GM18858 (cell line): ENCODE measurements around the gene TMEM129.
"Not testable (repeated sequence)": the region's sequence is repeated elsewhere in the genome, so short reads cannot be mapped to it uniquely, and the experiment has no call there.

Experiments
- ATAC-seq: cut with Tn5 transposase; IDR thresholded peaks from one replicate; pipeline ENCODE4 v1.9.1; 2021; ENCODE audit not compliant: unreplicated experiment

TMEM129 gene

DNA sequence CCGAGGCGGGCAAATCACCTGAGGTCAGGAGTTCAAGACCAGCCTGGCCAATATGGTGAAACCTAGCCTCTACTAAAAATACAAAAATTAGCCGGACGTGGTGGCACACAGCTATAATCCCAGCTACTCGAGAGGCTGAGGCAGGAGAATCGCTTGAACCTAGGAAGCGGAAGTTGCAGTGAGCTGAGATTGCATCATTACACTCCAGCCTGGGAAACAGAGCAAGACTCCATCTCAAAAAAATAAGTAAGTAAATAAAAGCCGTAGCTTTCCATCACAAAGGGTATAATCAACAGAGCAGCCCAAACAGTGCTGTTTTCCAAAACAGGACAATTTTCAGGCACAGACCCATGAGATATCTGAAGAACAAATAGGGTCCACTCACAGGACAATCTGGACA, 19.5 kb downstream of the TMEM129 start:
- not testable (repeated sequence) for ATAC-seq

DNA sequence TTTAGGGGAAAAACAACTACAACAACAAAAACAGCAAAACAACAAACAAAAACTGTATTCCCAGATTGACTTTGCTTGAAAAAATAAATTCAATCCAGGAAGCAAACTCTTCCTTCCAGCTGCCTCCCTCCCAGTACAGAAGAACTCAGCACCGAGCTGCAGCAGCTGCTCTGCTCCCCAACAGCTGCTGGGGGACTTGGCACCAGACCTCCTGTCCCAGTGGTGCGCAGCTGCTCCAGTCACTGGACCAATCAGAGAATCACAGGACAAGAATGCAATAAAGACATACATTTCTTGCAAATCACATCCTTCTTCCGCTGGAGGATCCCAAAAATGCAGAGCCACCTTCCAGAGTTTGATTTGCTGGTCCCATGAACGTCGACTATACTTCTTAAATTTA, 25.2 kb downstream of the TMEM129 start:
- no peak for ATAC-seq

DNA sequence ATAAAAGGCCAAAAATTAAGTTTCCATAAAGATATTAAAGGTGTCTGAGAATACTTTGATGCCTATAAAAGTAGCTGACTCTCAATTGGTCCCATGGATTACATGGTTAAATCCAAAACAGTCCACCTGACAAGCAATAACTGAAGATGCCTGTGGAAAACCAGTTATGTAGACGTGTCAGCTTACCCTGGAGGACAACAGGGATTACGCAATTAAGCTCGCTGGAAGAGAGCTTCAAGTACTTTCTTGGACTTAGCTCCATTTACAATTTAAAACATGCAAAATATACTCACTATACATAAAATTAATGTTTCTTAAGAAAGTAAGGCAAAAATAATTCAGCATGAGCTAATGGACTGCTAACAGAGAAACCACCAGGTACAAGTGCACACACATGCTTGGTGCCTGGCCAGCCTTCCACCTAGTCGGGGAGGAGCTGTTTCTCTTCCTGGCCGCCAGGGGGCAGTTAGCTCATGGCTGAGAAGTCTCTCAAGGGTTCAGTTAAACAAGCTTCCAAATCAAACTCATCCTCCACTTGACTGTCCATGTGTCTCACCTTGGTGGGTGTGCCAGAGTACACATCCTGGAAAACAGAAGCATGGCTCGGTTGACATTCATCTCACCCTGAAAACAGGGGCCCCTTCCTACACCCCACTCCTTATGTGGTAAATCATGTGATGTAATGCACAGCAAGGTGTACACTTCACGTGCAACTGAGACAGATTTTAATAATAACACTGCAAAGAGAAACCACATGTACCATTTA, 27.8 kb downstream of the TMEM129 start:
- peak; percentile 65 for ATAC-seq

GRCh38 chr4:1691737-1692373, 29.3 kb downstream of the TMEM129 start:
- ATAC-seq = no peak

- no peak for ATAC-seq
These were observed 30.4 kb downstream of the TMEM129 start for GRCh38 chr4:1690698-1691097.

- ATAC-seq = no peak
These were observed 34.6 kb downstream of the TMEM129 start for GRCh38 chr4:1686440-1687036.

- ATAC-seq = no peak
These were observed 35.6 kb downstream of the TMEM129 start for GRCh38 chr4:1685235-1686150.

DNA sequence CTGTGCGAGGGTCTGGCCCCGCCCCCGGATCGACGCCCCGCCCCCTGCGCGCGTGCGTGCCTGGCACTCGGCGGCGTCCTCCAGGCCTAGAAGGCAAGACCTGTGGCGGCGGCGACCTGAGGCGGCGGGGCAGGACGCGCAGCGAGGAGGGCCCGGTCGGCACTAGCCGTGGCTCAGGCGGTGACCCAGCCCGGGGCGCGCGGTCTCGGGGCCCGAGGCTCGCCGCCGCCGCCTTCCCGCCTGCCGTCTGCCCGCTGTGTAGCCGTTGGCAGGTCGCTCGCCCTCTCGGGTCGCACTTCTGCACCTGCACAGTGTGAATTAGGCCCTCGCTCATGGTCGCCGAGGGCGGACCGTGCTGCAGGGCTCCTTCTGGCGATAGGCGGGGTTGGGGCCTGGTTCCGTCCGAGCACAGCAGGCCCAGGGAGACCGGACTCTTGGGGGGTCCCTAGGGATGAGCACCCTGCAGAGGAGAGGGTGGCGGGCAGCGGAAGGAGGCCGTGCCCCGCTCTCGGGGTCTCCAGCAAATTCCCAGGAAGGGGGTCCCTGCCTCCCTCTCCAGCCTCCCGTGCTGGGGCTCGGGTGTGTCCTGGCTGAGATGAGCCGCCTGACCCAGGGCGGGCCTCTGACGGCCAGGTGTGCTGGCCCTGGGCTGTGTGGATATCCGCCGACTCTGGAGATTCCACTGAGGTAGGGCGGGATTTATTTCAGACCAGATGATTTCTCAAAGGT, 36.5 kb downstream of the TMEM129 start:
- ATAC-seq = peak; percentile 12

DNA sequence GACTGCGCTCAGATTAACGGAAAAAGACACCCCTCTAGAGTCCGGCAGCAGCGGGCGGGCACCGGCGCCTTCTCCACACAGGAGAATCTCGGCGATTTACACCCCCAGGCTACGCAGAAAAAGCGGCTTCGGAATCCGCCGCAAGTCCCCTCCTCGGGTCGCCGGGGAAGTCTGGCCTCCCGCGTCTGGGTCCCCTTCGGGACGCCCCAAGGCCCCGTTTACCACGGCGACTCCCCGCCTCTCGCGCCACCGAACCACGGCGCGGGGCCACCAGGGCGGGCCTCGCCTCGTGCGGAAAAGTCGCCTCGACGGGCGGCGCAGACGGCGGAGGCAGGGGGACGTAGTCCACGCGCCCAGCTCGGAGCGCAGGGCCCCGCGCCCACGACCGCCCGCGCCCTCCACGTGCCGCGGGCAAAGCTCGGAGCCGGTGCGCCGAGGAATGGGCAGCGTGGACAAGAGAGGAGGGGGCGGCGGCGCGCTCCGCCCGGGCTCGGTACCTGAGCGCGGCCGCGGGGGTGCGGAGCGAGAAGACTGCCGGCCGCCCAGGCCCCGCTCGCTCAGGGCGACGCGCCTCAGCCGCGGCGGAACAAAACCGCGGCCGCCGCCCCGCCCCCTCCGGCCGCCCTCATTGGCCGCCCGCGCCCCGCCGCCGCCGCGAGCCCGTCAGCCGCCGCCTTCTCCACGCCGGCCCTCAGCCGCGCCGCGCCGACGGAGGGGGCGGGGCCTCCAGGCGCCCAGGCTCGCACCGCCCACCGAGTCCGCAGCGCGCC, 37.2 kb downstream of the TMEM129 start, which contains the start of gene FAM53A:
Gene FAM53A, minus strand, starts transcription at position 578 of the 770 bp plus-strand sequence. CDS start 15,572 bp downstream, outside the sequence.
- ATAC-seq = peak; percentile 64

DNA sequence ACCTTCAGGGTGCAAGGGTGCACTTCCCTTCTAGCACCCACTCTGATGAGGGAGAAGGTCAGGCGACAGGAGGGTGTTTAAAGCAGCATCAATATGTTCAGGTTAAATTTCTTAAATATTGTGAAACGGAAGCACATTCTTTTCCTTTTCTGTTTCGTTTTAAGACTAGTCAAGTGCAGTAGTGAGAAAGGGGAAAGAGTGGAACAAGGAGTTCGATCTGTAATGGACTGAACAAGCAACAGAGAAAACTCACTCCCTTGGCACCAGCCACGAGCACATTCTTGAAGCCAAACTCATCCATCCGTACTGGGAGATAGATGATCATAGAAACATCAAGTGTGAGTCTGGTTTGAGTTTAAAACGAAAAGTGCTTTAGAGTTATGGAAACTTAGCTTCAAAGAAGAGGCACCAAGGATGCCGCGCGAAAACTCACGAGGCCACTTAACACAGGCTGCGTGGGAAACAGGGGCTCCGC, 37.8 kb downstream of the TMEM129 start:
- no peak for ATAC-seq

GRCh38 chr4:1682860-1683259, 38.3 kb downstream of the TMEM129 start:
- ATAC-seq = no peak

DNA sequence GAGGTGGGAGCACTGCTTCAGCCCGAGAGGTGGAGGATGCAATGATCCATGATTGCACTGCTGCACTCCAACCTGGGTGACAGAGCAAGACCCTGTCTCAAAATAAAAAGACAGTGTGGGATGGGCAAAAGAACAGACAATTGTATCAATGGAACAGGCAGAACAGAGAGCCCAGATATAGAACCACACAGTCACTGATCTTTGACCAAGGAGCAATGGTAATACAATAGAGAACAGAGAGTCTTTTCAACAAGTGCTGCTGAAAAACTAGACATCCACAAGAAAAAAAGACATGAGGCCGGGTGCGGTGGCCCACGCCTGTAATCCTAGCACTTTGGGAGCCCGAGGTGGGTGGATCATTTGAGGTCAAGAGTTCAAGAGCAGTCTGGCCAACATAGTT, 42.9 kb downstream of the TMEM129 start:
- no peak for ATAC-seq

- ATAC-seq = no peak
These were observed 44.3 kb downstream of the TMEM129 start for GRCh38 chr4:1676605-1677525.

- ATAC-seq = no peak
These were observed 45.4 kb downstream of the TMEM129 start for GRCh38 chr4:1675802-1676137.

DNA sequence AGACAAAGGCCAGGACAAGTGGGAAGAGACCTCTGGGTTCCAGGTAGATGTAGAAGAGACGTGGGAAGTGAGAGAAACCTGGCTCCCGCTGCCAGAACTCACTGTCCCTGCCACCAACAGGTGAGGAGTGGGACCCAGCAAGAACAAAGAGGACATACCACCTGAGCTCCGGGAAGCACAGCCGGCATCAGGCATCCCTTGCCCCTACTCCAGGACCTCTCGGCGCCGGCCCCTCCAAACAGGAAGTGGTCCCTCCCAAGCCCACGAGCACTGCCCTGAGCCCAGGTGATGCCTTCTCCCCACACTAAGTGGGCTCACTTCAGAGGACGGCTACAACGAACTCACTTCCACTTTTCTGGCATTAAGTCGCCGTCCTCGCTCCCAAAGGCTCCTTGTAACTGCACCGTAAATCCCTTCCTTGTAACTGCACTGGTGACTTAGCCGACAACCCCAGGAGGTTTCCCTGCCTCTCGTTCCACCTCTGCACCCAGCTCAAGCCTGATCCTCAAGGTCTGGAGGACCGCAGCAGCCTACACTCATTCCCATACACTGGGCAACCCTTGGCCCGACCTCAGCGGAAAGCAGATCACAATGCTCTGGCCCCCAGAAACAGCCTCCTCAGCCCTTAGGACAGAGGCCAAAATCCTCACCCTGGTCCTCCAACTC, 45.9 kb downstream of the TMEM129 start:
- no peak for ATAC-seq

DNA sequence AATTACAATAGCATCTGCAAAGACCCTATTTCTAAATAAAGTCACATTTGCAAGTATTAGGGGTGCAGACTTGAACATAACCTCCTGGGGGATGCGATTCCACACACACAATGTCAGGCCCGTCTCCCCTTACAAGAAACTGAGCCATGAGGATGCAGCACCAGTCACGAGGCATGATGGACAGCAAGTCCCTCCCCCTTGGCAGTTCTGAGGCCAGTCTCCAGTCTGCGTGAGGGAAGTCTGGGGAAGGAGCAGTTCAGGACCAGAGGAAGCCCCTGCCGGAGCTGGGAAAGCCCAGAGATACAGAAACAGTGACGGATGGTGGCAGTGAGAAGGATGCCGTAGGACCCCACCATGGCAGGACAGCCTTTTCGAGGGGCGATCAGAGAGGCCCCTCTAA, 46.4 kb downstream of the TMEM129 start:
- no peak for ATAC-seq

DNA sequence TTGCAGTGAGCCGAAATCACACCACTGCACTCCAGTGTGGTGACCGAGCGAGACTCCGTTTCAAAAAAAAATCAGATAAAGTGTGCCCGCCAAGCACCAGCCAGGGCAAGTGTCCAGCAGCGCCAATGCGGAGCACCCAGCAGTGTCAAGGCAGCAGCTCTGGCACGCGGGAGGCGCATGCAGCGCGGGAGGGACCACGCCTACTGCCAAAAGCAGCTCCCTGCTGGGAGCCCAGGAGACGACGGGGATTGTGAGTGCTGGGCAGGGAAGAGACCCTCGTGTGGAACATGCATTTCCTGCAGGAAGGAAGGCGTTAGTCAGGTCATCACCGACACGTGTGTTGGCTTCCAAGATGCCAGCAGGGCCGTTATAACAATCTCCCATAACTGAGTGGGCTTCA, 47.5 kb downstream of the TMEM129 start:
- ATAC-seq = no peak

DNA sequence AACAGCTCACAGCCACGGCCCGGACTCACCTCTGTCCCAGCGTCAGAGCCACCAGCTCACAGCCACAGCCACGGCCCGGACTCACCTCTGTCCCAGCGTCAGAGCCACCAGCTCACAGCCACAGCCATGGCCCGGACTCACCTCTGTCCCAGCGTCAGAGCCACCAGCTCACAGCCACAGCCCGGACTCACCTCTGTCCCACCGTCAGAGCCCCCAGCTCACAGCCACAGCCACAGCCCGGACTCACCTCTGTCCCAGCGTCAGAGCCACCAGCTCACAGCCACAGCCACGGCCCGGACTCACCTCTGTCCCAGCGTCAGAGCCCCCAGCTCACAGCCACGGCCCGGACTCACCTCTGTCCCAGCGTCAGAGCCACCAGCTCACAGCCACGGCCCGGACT, 50.1 kb downstream of the TMEM129 start:
- not testable (repeated sequence) for ATAC-seq
